Stimulated activated CD4-positive, alpha-beta T cell treated with anti-CD3 and anti-CD28 coated beads, Interleukin-1b, Interleukin-23, amount 100 ng/mL, for 48 hours (primary cell): ENCODE data around the gene ZNF783.
"Not testable (repeated sequence)": the region's sequence is repeated elsewhere in the genome, so short reads cannot be mapped to it uniquely, and the experiment has no call there.

Source experiments
- DNase-seq: peaks from one replicate; pipeline ENCODE4 v3.0.0-alpha.2; 2020

ZNF783 gene

GRCh38 chr7:149306854-149307253 is 44.9 kb downstream of the ZNF783 start:
- DNase-seq: no peak

- no peak for DNase-seq
Observed at GRCh38 chr7:149307775-149308501, 45.9 kb downstream of the ZNF783 start.

DNA sequence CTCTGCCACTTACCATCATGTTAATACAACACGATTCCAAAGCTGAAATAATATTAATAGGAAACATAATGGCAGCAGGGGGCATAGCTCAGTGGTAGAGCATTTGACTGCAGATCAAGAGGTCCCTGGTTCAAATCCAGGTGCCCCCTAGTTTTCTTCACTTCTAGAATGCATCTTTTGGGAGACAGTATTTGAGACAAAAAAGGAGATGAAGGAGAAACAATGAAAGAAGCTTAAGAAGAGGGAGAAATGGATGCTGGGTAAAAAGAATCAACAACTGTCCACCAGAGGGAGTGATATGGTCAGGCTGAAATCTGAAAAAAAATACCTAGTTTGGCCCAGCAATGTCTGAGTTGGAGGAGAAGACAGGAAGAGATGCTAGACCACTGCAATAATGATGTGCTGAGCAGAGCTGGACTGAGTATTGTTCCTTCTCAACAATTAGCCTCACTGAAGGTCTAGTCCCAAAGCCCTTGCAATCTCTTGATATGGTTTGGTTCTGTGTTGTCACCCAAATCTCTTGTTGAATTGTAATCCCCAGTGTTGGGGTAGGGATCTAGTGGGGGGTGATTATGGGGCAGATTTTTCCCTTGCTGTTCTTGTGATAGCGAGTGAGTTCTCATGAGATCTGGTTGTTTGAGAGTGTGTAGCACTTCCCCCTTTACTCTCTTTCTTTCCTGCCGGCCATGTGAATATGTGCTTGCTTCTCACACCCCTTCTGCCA is 48.3 kb downstream of the ZNF783 start:
- DNase-seq: no peak

GRCh38 chr7:149310990-149311573 is 49.1 kb downstream of the ZNF783 start:
- DNase-seq: no peak

DNA sequence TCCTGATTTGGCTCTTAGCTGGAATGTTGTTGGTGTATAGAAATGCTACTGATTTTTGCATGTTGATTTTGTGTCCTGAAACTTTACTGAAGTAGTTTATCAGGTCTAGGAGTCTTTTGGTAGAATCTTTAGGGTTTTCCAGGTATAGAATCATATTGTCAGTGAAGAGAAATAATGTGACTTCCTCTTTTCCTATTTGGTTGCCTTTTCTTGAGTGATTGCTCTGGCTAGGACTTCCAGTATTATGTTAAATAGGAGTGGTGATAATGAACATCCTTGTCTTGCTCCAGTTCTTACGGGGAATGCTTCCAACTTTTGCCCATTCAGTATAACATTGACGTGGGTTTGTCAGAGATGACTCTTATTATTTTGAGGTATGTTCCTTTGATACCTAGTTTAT is 52.0 kb downstream of the ZNF783 start:
- no peak for DNase-seq

- DNase-seq: no peak
Observed at GRCh38 chr7:149316606-149317005, 54.6 kb downstream of the ZNF783 start.

- no peak for DNase-seq
Observed at GRCh38 chr7:149317496-149317895, 55.5 kb downstream of the ZNF783 start.

DNA sequence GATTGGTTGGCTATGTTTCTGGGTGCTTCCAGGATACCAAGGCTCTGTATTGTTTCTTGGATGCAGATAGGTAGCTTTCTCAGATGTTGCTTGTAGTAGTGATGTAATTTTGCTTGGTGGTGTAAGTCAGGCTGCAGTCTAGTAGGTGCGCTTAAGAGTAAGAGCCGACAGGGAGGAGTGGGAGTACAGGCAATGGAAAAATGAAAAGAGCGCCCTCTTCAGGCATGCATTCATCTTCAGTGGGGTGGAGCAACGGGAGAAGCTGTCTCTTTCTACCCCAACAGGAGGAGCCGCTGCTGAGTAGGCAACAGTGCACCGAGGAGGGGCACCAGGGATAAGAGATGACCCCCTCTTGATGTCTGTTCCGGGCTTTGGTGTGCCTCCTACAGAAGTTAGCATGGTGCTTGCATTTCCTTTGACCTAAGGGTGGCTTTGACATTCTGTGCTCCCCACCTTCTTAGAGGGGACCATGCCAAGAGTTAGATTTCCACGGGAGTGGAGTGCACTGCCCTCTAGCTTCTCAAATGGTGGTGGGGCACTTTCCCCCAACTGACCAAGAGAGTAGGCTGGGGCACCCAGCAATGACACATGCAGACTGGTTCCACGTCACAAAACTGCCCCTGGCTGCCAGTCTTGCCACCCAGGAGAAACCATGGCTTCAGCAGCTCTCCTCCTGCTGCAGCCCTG is 56.1 kb downstream of the ZNF783 start:
- peak; percentile 19 for DNase-seq

- no peak for DNase-seq
Observed at GRCh38 chr7:149319376-149319775, 57.4 kb downstream of the ZNF783 start.

- no peak for DNase-seq
Observed at GRCh38 chr7:149320313-149321124, 58.5 kb downstream of the ZNF783 start.

GRCh38 chr7:149321125-149321905 is 59.3 kb downstream of the ZNF783 start:
- not testable (repeated sequence) for DNase-seq

GRCh38 chr7:149321978-149322541 is 60.1 kb downstream of the ZNF783 start:
- DNase-seq: no peak

- no peak for DNase-seq
Observed at GRCh38 chr7:149322737-149323136, 60.7 kb downstream of the ZNF783 start.

DNA sequence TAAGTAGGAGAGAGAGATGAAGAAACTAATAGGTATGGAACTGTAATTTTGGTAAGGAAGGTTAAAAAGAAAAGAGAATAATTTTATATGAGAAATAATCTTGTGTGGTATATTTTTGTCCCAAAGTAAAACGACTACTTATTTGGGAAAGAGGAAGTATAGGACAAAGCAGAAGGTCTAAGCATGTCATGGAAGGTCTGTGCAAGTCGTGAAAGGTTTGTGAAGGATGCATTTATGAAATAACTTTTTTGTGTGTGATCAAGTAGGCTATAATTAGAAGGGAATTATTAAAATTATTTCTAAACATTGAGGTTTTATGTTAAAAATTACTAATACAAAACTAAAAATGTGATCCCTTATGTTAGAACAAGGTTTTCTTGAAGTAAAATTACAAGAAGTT is 63.3 kb downstream of the ZNF783 start:
- DNase-seq: no peak

DNA sequence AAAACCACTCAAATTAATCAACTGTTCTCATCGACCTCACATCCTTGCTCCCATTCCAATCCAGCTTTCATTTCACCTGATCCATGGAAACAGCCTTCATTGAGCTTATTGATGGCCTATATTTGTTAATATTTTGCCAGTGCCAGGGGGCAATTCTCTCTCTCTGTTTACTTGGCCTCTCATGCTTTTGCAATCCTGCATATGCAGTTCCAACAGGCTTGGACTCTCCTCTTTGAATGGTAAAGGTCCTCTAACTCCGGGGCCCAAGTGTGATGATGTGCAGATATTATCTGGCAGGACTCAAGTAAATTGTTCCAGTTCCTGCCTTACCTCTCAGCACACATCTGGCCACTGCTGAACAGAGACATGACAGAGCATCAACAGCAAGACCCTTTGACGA is 67.3 kb downstream of the ZNF783 start:
- no peak for DNase-seq

- DNase-seq: no peak
Observed at GRCh38 chr7:149329766-149330334, 67.9 kb downstream of the ZNF783 start.

DNA sequence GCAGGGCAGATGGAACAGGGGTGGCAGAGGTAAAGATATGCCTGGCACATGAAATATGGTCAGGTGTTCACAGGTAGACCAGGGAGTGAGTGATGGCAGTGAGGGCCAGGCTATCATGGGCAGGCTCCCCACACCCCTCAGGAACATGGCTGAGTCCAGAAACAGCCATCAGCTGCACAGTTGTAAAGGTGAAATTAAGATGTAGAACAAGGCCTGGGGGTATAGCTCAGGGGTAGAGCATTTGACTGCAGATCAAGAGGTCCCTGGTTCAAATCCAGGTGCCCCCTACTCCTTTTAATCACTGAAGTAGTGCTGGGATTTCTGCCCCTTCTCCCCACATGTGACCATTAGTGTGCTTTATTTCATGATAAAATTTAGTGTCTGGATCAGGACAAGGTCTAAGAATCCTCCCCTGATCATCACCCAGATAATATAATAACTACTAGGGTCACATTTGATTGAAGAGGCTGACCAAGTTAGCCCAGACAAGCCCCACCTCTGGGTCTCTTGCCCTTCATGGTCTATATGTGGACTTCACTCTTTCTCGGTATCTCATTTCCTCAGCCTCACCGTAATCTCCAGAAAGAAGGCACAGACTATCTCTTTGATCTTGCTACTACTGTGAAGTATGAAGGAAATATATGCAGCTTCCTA is 69.0 kb downstream of the ZNF783 start:
- peak; percentile 10 for DNase-seq

DNA sequence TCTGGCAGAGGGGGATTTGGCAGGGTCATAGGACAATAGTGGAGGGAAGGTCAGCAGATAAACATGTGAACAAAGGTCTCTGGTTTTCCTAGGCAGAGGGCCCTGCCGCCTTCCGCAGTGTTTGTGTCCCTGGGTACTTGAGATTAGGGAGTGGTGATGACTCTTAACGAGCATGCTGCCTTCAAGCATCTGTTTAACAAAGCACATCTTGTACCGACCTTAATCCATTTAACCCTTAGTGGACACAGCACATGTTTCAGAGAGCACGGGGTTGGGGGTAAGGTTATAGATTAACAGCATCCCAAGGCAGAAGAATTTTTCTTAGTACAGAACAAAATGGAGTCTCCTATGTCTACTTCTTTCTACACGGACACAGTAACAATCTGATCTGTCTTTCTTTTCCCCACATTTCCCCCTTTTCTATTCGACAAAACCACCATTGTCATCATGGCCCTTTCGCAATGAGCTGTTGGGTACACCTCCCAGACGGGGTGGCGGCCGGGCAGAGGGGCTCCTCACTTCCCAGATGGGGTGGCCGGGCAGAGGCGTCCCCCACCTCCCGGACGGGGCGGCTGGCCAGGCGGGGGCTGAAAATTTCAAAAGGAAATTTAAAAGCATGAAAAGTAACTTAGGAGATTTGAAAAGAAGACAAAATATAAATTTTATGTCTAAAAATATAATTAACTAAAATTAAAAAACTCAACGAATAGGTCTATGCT is 70.8 kb downstream of the ZNF783 start:
- not testable (repeated sequence) for DNase-seq

DNA sequence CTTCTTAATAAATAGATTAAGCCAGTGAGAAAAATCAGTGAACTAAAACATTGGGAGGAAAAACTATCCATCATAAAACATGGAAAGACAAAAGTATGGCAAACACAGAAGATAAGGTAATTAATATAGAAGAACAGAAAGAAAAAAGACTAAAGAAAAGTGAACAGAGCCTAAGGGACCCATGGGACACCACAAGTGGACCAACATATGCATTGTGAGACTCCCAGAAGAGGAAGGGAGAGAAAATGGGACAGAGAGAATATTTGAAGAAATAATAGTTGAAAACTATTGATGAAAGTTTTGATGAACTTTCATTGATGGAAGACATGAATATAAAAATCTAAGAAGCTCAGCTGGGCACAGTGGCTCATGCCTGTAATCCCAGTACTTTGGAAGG is 71.3 kb downstream of the ZNF783 start:
- DNase-seq: no peak

GRCh38 chr7:149334219-149334618 is 72.2 kb downstream of the ZNF783 start:
- DNase-seq: no peak
